PC-3 (cell line): ENCODE measurements around the gene CEP290. TPM values are rescaled to one million over a fixed set of nuclear protein-coding genes. Genes with fewer than 3 reads are reported as not detected.

Experiments used
- ATAC-seq: fragments of 200-7000 bp; cut with Tn5 transposase; 2 replicates; pipeline ENCODE4 v1.9.1; 2020; ENCODE audit warnings: mild to moderate bottlenecking, moderate library complexity
- BruUV-seq: library from RNA; stranded (reverse); fragments of 400-500 nt; replicated peaks from 2 replicates; lab custom pipeline; 2021; lab: Mats Ljungman, UMichigan
- CTCF ChIA-PET: fragments of 300-600 bp; sonication (Branson Sonifier 250); formaldehyde crosslinking; loops from one replicate; lab custom pipeline; 2022; ENCODE audit warnings: antibody characterized with exemption; lab: Charles Lee
- POLR2A ChIA-PET: fragments of 300-600 bp; sonication (Branson Sonifier 250); formaldehyde crosslinking; loops from one replicate; lab custom pipeline; 2022; ENCODE audit warnings: antibody characterized with exemption; ENCODE audit not compliant: unreplicated experiment; lab: Charles Lee
- DNase-seq: peaks from one replicate; pipeline ENCODE4 v3.0.0-alpha.2; 2015
- H2AFZ ChIP-seq: fragments of 300-600 bp; sonication (generic); 2 replicates; pipeline ENCODE4 v1.6.0; 2016; ENCODE audit warnings: antibody characterized with exemption, low read length
- H3F3A ChIP-seq: fragments of 300-600 bp; sonication (generic); one replicate; pipeline ENCODE4 v1.6.0; 2017; ENCODE audit warnings: antibody characterized with exemption, low read length, control low read depth, mild to moderate bottlenecking; ENCODE audit not compliant: unreplicated experiment
- H3K27ac ChIP-seq: fragments of 300-600 bp; sonication (generic); 2 replicates; pipeline ENCODE4 v1.5.1; 2016; ENCODE audit warnings: mild to moderate bottlenecking, low read length
- H3K27me3 ChIP-seq: fragments of 300-600 bp; sonication (generic); 2 replicates; pipeline ENCODE4 v1.6.1; 2016; ENCODE audit warnings: low read length, mixed read lengths
- H3K36me3 ChIP-seq: fragments of 300-600 bp; sonication (generic); 2 replicates; pipeline ENCODE4 v1.6.1; 2016; ENCODE audit warnings: low read depth, mixed run types, low read length, mixed read lengths
- H3K4me1 ChIP-seq: fragments of 300-600 bp; sonication (generic); 2 replicates; pipeline ENCODE4 v1.5.1; 2016; ENCODE audit warnings: low read length; ENCODE audit not compliant: insufficient read depth
- H3K4me2 ChIP-seq: fragments of 300-600 bp; sonication (generic); 2 replicates; pipeline ENCODE4 v1.6.0; 2016; ENCODE audit warnings: low read length
- H3K4me3 ChIP-seq: fragments of 300-600 bp; sonication (generic); 2 replicates; pipeline ENCODE4 v1.5.1; 2016; ENCODE audit warnings: mild to moderate bottlenecking, low read length, mixed read lengths
- H3K79me2 ChIP-seq: fragments of 300-600 bp; sonication (generic); 2 replicates; pipeline ENCODE4 v1.6.1; 2017; ENCODE audit warnings: low read length, mixed read lengths
- H3K9ac ChIP-seq: fragments of 300-600 bp; sonication (generic); 2 replicates; pipeline ENCODE4 v1.6.0; 2016; ENCODE audit warnings: mild to moderate bottlenecking, low read length
- H3K9me2 ChIP-seq: fragments of 300-600 bp; sonication (generic); replicated peaks from 2 replicates; pipeline ENCODE4 v1.6.1; 2016; ENCODE audit warnings: mixed run types, low read length, mixed read lengths
- H3K9me3 ChIP-seq: fragments of 300-600 bp; sonication (generic); 2 replicates; pipeline ENCODE4 v1.6.1; 2016; ENCODE audit warnings: low read length, mixed read lengths
- H4K20me1 ChIP-seq: fragments of 300-600 bp; sonication (generic); 2 replicates; pipeline ENCODE4 v1.6.1; 2016; ENCODE audit warnings: low read length, mixed read lengths
- EZH2 ChIP-seq: fragments of 300-600 bp; sonication (generic); IDR thresholded peaks from one replicate; pipeline ENCODE4 v1.6.1; 2017; ENCODE audit warnings: antibody characterized with exemption, mild to moderate bottlenecking, low read length; ENCODE audit not compliant: unreplicated experiment
- EZH2phosphoT487 ChIP-seq: fragments of 300-600 bp; sonication (generic); IDR thresholded peaks from 2 replicates; pipeline ENCODE4 v1.6.1; 2018; ENCODE audit warnings: mild to moderate bottlenecking, antibody characterized with exemption, low read length, borderline replicate concordance
- intact Hi-C: fragments of 100-400 bp; cut with micrococcal nuclease; formaldehyde crosslinking; loops from 2 replicates; pipeline ENCODE4 v1.9.0; 2023
- total RNA-seq: library from RNA; depleted of rRNA; stranded (reverse); fragments of >200 nt; gene quantifications from 2 replicates; pipeline ENCODE4 v1.2.3, GENCODE V29; 2014
- TF ChIP-seq, protein P1 (sequence below): fragments of 300-600 bp; sonication (generic); conservative IDR thresholded peaks from 2 replicates; pipeline ENCODE4 v1.5.1; 2017; ENCODE audit warnings: antibody characterized with exemption, low read depth, mild to moderate bottlenecking, low read length

The CEP290 gene
- total RNA-seq, 1 experiment from 2014 or later, result 9.7 TPM

- intact Hi-C loops, result loop anchor here (2.0 to 10.0 kb wide), 3 partner anchors 882 to 1354 kb away; no protein-coding TSS in a partner anchor
- no peaks in the 10 kb centered on the region for H3K79me2 ChIP-seq
- H3K4me2 ChIP-seq, result peak overlapping the region; percentile 86
- H3K9me2 ChIP-seq, result no peaks in the 10 kb centered on the region
- peak; percentile 76 for DNase-seq
- H3K9me3 ChIP-seq, result no peaks in the 10 kb centered on the region
- H3K4me1 ChIP-seq, result peaks cover 5% of the 10 kb centered on the region; the same call in 1 of the 2 replicates
- no peaks in the 10 kb centered on the region for H3K27me3 ChIP-seq
- ATAC-seq, result no peak
- no peak for TF ChIP-seq EZH2
- TF ChIP-seq, protein P1, sequence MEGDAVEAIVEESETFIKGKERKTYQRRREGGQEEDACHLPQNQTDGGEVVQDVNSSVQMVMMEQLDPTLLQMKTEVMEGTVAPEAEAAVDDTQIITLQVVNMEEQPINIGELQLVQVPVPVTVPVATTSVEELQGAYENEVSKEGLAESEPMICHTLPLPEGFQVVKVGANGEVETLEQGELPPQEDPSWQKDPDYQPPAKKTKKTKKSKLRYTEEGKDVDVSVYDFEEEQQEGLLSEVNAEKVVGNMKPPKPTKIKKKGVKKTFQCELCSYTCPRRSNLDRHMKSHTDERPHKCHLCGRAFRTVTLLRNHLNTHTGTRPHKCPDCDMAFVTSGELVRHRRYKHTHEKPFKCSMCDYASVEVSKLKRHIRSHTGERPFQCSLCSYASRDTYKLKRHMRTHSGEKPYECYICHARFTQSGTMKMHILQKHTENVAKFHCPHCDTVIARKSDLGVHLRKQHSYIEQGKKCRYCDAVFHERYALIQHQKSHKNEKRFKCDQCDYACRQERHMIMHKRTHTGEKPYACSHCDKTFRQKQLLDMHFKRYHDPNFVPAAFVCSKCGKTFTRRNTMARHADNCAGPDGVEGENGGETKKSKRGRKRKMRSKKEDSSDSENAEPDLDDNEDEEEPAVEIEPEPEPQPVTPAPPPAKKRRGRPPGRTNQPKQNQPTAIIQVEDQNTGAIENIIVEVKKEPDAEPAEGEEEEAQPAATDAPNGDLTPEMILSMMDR, result peak; percentile 75
- peak overlapping the region; percentile 61; the same call in 1 of the 2 replicates for H3K4me3 ChIP-seq
- no peak overlapping the region for H3K27ac ChIP-seq
- peaks cover 8% of the 10 kb centered on the region; the same call in 1 of the 2 replicates for H3K36me3 ChIP-seq
- peak overlapping the region; percentile 74; the same call in 1 of the 2 replicates for H2AFZ ChIP-seq
- no peaks in the 10 kb centered on the region for H4K20me1 ChIP-seq
- ChIA-PET POLR2A (no interaction called here), CTCF (no interaction called here)
- H3K9ac ChIP-seq, result peak overlapping the region; percentile 45; the same call in 1 of the 2 replicates
- no TSS peak for BruUV-seq
- H3F3A ChIP-seq, result no peaks in the 10 kb centered on the region
These were observed 30.7 kb downstream of the CEP290 start for GRCh38 chr12:88111074-88111652.

DNA sequence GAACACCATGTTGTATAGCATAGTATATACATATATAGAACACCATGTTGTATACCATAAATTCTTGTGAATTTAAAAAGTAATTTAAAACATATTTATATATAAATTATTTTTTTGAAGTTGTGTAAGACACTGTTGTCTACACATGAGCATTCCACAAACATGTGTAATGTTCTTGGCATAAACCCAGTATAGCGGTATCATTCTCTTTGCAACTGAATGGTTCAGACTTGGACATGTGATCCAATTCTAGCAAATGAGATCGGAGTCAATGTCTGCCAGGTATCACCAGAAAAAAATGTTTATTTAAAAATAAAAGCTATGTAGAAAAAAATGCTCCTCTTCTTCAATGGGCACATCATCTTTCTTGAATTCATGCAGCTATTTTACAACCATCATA lies 33.9 kb downstream of the CEP290 start:
- ATAC-seq, result no peak
- Histone ChIP-seq H3K36me3 (peaks cover 9% of the 10 kb centered on the region; the same call in 1 of the 2 replicates), H3K4me1 (no peaks in the 10 kb centered on the region), H3K9me3 (no peaks in the 10 kb centered on the region), H3K9ac (no peak overlapping the region), H4K20me1 (no peaks in the 10 kb centered on the region), H3K4me2 (no peak overlapping the region), H3K27me3 (no peaks in the 10 kb centered on the region), H3K27ac (no peak overlapping the region), H3K4me3 (no peak overlapping the region), H3F3A (no peaks in the 10 kb centered on the region), H3K79me2 (no peaks in the 10 kb centered on the region), H3K9me2 (no peaks in the 10 kb centered on the region), H2AFZ (no peak overlapping the region)
- DNase-seq, result peak; percentile 2
- TF ChIP-seq EZH2, result no peak
- TF ChIP-seq, protein P1, result no peak
- TF ChIP-seq EZH2phosphoT487, result no peak
- ChIA-PET CTCF (interaction anchor here (0.6 kb wide), 1 partner anchor 56 kb away, joined by 3 read pairs; no protein-coding TSS in a partner anchor), POLR2A (no interaction called here)
- intact Hi-C loops, result no loop called here
- no TSS peak for BruUV-seq

- Histone ChIP-seq H2AFZ (no peak overlapping the region), H3K27me3 (no peaks in the 10 kb centered on the region), H3K27ac (no peak overlapping the region), H3K4me2 (no peak overlapping the region), H3K9me3 (no peaks in the 10 kb centered on the region), H4K20me1 (no peaks in the 10 kb centered on the region), H3K36me3 (peaks cover 5% of the 10 kb centered on the region), H3K9ac (no peak overlapping the region), H3K4me3 (no peak overlapping the region), H3K4me1 (no peaks in the 10 kb centered on the region), H3K79me2 (no peaks in the 10 kb centered on the region), H3K9me2 (no peaks in the 10 kb centered on the region), H3F3A (no peaks in the 10 kb centered on the region)
- intact Hi-C loops, result no loop called here
- TF ChIP-seq, protein P1, result no peak
- TF ChIP-seq EZH2phosphoT487, result no peak
- no peak for TF ChIP-seq EZH2
- DNase-seq (no peak), ATAC-seq (no peak)
- CTCF ChIA-PET, result no interaction called here
- no TSS peak for BruUV-seq
- POLR2A ChIA-PET, result no interaction called here
These were observed 48.3 kb downstream of the CEP290 start for GRCh38 chr12:88093573-88093972.
